Testis (tissue), 3 donors: Measurements from ENCODE around the gene FAM184B. TPM values are rescaled to one million over a fixed set of nuclear protein-coding genes. Genes with fewer than 3 reads are reported as not detected.

Source experiments
- DNase-seq: peaks from one replicate; pipeline ENCODE4 v3.0.0-alpha.2; 2019
- H3K27ac ChIP-seq, 2 donors: fragments of 200-600 bp; sonication (generic); one replicate each; pipeline ENCODE4 v1.5.1; 2019
- H3K27me3 ChIP-seq: fragments of 200-600 bp; sonication (generic); one replicate; pipeline ENCODE4 v1.5.1; 2019
- H3K36me3 ChIP-seq: fragments of 200-600 bp; sonication (generic); one replicate; pipeline ENCODE4 v1.5.1; 2017; ENCODE audit warnings: low read depth; ENCODE audit errors: missing control alignments
- H3K4me1 ChIP-seq: fragments of 200-600 bp; sonication (generic); one replicate; pipeline ENCODE4 v1.5.1; 2019
- H3K4me3 ChIP-seq, 2 donors: fragments of 200-600 bp; sonication (generic); one replicate each; pipeline ENCODE4 v1.5.1; 2017 to 2019
- H3K9me3 ChIP-seq: fragments of 200-600 bp; sonication (generic); one replicate; pipeline ENCODE4 v1.5.1; 2017
- CTCF ChIP-seq, 3 experiments: fragments of 450-650 bp in 2 of 3; fragments of 200-600 bp in 1 of 3; sonication (generic) in 1 of 3; IDR thresholded peaks; one replicate each; pipeline ENCODE4 v1.5.1; 2016 to 2019; ENCODE audit warnings: antibody characterized with exemption in 3 of 3, mild to moderate bottlenecking in 2 of 3, moderate library complexity in 1 of 3
- POLR2A ChIP-seq: fragments of 450-650 bp; IDR thresholded peaks from one replicate; pipeline ENCODE4 v1.6.1; 2017; ENCODE audit warnings: antibody characterized with exemption, mild to moderate bottlenecking, moderate library complexity
- WGBS, 2 donors: methylation state at CpG; one replicate each; pipeline ENCODE4 v1.1.5; 2018; 5-methylcytosine and 5-hydroxymethylcytosine counted together
- intact Hi-C: fragments of 100-400 bp; cut with DNase I; formaldehyde crosslinking; loops from one replicate; pipeline ENCODE4 v1.15.1; 2023; ENCODE audit warnings: low total_unique reads
- polyA plus RNA-seq: library from polyadenylated mRNA; stranded (reverse); fragments of 350-450 nt; fragmentation: Illumina TruSeq; extraction: RNeasy Lipid Tissue Mini Kit (QIAGEN cat#74804); gene quantifications from one replicate; pipeline ENCODE4 v1.2.3, GENCODE V29; 2014; ENCODE audit warnings: low read depth, low replicate concordance; ENCODE audit not compliant: insufficient read depth
- total RNA-seq, 2 donors: library from RNA; depleted of rRNA; stranded (reverse); fragments of >200 nt; gene quantifications; one replicate each; pipeline ENCODE4 v1.2.3, GENCODE V29; 2016

The FAM184B gene
- total and polyA plus RNA-seq, 3 donors from 2014 or later: 0.08 to 0.26 (median 0.19) TPM

GRCh38 chr4:17765514-17766286 is 15.7 kb downstream of the FAM184B start:
- 72 to 73% methylated on average over 11 of the region's 11 CpGs for WGBS, 2 donors
- no peak overlapping the region for H3K4me3 ChIP-seq
- DNase-seq: peak; percentile 42
- intact Hi-C loops: no loop called here
- no peaks in the 10 kb centered on the region for H3K27me3 ChIP-seq
- TF ChIP-seq CTCF (IDR thresholded peaks at IDR 0.05) (no peak), POLR2A (no peak)
- H3K9me3 ChIP-seq: no peaks in the 10 kb centered on the region
- no peaks in the 10 kb centered on the region for H3K4me1 ChIP-seq
- H3K27ac ChIP-seq: no peak overlapping the region
- H3K36me3 ChIP-seq: no peaks in the 10 kb centered on the region

GRCh38 chr4:17763931-17764330 is 17.5 kb downstream of the FAM184B start:
- WGBS, 2 donors: 26 to 28% methylated on average over 5 of the region's 5 CpGs
- DNase-seq: no peak
- TF ChIP-seq CTCF (IDR thresholded peaks at IDR 0.05) (no peak), POLR2A (no peak)

GRCh38 chr4:17763416-17763815 is 18.0 kb downstream of the FAM184B start:
- no peaks in the 10 kb centered on the region for H3K36me3 ChIP-seq
- DNase-seq: no peak
- intact Hi-C loops: no loop called here
- no peak overlapping the region for H3K27ac ChIP-seq
- WGBS, 2 donors: 45 to 58% methylated on average over 3 of the region's 3 CpGs
- no peak overlapping the region for H3K4me3 ChIP-seq
- H3K9me3 ChIP-seq: no peaks in the 10 kb centered on the region
- H3K4me1 ChIP-seq: no peaks in the 10 kb centered on the region
- H3K27me3 ChIP-seq: no peaks in the 10 kb centered on the region
- TF ChIP-seq CTCF (IDR thresholded peaks at IDR 0.05) (no peak), POLR2A (no peak)

More at GRCh38 chr4:17763931-17764330, 17.5 kb downstream of the FAM184B start:
- Histone ChIP-seq H3K4me3 (no peak overlapping the region), H3K9me3 (no peaks in the 10 kb centered on the region), H3K4me1 (no peaks in the 10 kb centered on the region), H3K36me3 (no peaks in the 10 kb centered on the region), H3K27ac (no peak overlapping the region), H3K27me3 (no peaks in the 10 kb centered on the region)
- intact Hi-C loops: no loop called here

- 70 to 75% methylated on average over 1 of the region's 1 CpG for WGBS, 2 donors
Observed at GRCh38 chr4:17762726-17763125, 18.7 kb downstream of the FAM184B start.

More at GRCh38 chr4:17762726-17763125, 18.7 kb downstream of the FAM184B start:
- no peaks in the 10 kb centered on the region for H3K4me1 ChIP-seq
- no peak overlapping the region for H3K27ac ChIP-seq
- no peaks in the 10 kb centered on the region for H3K9me3 ChIP-seq
- no peaks in the 10 kb centered on the region for H3K27me3 ChIP-seq
- no peaks in the 10 kb centered on the region for H3K36me3 ChIP-seq
- intact Hi-C loops: no loop called here
- no peak for DNase-seq
- no peak for TF ChIP-seq POLR2A
- no peak for TF ChIP-seq CTCF (IDR thresholded peaks at IDR 0.05)
- H3K4me3 ChIP-seq: no peak overlapping the region
